GM12801 (cell line): ENCODE data around the gene LRBA.

ENCODE experiments used
- TF ChIP-seq, protein P1 (sequence below): IDR thresholded peaks from one replicate; pipeline ENCODE4 v1.5.1; 2011; ENCODE audit warnings: control low read depth; ENCODE audit not compliant: insufficient read length; ENCODE audit errors: extremely low read depth

Gene LRBA

GRCh38 chr4:150853882-150854281 is 161.2 kb downstream of the LRBA start:
- TF ChIP-seq, protein P1, sequence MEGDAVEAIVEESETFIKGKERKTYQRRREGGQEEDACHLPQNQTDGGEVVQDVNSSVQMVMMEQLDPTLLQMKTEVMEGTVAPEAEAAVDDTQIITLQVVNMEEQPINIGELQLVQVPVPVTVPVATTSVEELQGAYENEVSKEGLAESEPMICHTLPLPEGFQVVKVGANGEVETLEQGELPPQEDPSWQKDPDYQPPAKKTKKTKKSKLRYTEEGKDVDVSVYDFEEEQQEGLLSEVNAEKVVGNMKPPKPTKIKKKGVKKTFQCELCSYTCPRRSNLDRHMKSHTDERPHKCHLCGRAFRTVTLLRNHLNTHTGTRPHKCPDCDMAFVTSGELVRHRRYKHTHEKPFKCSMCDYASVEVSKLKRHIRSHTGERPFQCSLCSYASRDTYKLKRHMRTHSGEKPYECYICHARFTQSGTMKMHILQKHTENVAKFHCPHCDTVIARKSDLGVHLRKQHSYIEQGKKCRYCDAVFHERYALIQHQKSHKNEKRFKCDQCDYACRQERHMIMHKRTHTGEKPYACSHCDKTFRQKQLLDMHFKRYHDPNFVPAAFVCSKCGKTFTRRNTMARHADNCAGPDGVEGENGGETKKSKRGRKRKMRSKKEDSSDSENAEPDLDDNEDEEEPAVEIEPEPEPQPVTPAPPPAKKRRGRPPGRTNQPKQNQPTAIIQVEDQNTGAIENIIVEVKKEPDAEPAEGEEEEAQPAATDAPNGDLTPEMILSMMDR, result no peak

DNA sequence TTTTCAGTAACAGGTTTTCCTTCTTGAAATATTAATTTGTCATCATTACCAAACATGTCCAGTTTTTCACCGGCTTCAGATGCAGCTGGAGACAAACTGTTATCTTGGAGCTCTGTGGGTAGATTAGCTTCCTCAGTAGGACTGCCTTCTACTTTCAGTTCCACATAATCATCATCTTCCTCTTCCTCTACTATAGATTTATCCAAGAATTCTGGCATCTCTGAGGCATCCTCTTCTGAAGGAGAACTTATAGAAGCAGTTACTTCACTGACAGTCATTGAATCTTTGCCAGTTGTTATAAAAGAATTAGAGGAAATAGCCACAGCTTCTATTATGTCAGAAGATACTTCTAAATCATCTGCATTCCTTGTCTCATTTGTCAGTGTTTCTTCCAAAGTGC is 162.9 kb downstream of the LRBA start:
- TF ChIP-seq, protein P1, result no peak

DNA sequence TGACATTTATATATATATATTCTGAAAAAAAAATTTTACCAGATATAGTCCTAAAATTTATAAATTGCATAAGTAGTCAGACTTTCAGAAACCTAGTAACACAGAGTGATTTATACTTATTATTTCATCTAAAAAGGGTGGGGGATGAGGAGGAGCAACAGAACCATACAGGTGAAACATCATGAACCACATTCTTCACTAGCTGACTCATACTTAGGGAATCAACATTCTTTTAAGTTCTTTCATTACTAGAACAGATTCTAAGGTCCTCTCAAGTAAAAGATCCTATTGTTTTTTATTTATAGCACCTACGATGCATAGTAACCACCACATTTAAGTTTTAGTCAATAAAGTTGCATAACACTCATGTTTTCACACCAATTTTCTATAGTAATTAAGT is 166.1 kb downstream of the LRBA start:
- TF ChIP-seq, protein P1, result no peak

DNA sequence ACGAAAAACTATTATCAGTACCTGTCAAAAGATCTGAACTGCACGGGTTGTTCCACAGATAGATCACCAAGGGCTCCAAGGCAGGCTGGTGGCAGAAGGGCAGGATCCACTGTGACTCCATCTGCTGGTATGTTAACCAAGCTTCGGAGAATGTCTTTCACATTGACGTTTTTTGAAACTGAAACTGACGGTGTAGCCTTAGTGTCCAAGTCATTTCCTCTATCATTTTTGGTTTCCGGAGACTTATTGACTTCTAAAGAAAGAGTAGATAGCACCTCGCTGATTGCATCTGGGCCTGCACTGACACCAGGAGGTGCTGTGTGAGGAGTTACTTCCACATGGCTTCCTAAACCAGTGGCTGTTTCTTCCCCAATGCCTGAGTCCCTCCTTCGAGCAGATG is 186.9 kb downstream of the LRBA start:
- TF ChIP-seq, protein P1, result no peak

DNA sequence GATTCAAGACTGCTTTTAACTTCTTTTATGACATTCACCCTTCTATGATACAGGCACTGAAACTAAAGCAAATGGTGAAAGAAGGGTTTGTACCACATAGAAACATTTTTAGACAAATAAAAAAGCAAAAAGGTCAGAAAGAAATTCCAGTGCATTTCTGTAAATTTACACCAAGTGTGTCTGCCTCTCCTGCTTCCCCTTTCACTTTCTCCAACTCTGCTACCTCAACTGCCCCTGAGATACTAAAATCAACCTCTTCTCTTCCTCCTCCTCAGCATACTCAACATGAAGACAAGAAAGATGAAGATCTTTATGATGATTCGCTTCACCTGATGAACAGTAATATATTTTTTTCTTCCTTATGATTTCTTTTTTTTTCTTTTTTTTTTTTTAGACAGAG is 187.9 kb downstream of the LRBA start:
- TF ChIP-seq, protein P1, result no peak

DNA sequence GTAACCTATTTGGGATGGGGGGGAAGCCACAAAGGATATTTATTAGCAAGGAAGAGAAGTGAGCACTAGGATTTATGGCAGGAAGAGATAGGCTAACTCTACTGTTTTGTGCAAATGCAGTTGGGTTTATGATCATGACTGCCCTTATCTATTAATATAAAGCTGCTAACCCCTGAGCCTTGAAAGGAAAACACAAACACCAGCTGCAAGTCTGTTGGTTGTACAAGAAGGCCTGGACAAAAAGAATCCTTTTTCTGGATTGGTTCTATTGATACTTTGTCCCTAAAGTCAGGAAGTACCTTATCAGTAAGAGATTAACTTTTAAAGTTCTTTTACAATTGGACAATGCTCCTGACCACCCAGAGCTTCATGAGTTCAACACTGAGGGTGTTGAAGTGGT is 188.8 kb downstream of the LRBA start:
- TF ChIP-seq, protein P1, result no peak

DNA sequence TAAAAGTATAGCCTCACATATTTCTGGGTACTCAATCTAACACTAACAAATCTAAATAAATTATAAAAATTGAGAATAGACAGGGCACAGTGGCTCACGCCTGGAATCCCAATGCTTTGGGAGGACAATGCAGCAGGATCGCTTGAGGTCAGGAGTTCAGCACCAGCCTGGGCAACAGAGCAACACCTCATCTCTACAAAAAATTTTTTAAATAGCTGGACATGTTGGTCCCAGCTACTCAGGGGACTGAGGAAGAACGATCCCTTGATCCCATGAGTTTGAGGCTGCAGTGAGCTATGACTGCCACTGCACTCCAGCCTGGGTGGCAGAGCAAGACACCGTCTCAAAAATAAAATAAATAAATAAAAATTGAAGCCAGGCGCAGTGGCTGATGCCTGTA is 192.7 kb downstream of the LRBA start:
- TF ChIP-seq, protein P1, result no peak

DNA sequence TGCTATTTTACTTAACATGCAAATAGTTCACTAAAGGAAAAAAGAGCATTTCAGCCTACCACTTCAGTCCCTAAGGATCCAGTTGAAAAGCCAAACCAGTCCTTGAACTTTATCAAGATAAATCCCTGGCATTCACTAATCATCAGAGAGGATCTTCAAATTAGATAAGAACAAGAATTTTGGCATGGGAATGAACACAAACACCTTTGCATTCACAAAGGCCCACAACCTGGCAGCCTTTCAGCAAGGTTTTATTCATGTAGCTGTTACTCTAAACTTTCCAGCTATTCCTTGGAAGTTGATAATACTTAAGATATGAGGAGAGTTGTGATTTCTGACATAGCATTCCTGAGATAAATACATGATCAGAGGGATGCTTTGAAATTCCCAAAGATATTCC is 193.4 kb downstream of the LRBA start:
- TF ChIP-seq, protein P1, result no peak
